H54 (cell line): ENCODE results near the gene KAT7.

Experiments
- DNase-seq: peaks from one replicate; pipeline ENCODE4 v3.0.0; 2011; ENCODE audit warnings: low spot score, mixed read lengths; ENCODE audit not compliant: insufficient read length
- FAIRE-seq: peaks from 3 replicates; lab custom pipeline; 2011; peaks lifted over from hg19 to GRCh38; lab: Jason Lieb, UNC
- POLR2A ChIP-seq: IDR thresholded peaks from 2 replicates; pipeline ENCODE4 v1.6.1; 2011; ENCODE audit warnings: low read depth, mild to moderate bottlenecking, low read length

The KAT7 gene

DNA sequence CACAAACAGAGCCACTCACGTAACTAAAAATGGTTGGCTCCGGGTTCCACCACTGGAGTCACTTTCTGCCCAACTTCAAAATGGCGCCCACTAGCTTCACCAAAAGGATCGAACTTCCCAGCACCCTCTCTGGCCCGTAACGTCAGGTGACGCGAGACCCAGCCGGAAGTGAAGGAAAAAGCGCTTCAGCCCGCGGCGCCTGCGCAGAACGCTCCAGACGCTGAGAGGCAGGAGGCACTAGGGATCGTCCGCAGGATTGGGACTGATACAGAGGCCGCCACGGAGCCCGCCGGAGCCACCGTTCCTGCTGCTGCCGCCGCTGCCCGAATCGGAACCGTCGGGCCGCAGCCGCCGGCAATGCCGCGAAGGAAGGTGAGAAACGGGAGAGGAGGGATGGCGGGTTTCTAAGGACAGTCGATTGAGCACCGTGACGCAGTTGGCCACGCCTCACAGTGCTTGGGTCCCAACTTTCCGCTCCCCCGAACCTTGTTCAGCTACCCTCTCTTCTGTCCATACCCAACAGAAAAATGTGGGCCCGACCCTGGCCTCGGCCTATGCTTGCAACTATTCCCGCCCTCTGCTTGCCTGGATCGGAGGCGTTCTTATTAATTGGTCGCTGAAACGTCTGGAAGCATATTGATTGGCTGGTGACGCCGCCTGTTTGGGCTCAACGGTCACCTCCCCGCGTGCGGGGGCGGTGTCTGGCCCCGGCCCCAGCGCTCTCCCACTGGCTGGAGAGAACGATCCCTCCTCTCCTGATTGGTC lies at the start of gene KAT7:
Gene KAT7, plus strand, starts transcription at position 204 of the 765 bp plus-strand sequence. Its CDS starts 154 bp downstream, at position 358.
- peak; percentile 65; the same call in 1 of the 2 replicates for TF ChIP-seq POLR2A
- peak; percentile 92 for FAIRE-seq
- DNase-seq: peak; percentile 98

GRCh38 chr17:49739641-49740271 lies 48.7 kb upstream of the KAT7 start:
- FAIRE-seq: no peak
- no peak for DNase-seq
- no peak for TF ChIP-seq POLR2A

DNA sequence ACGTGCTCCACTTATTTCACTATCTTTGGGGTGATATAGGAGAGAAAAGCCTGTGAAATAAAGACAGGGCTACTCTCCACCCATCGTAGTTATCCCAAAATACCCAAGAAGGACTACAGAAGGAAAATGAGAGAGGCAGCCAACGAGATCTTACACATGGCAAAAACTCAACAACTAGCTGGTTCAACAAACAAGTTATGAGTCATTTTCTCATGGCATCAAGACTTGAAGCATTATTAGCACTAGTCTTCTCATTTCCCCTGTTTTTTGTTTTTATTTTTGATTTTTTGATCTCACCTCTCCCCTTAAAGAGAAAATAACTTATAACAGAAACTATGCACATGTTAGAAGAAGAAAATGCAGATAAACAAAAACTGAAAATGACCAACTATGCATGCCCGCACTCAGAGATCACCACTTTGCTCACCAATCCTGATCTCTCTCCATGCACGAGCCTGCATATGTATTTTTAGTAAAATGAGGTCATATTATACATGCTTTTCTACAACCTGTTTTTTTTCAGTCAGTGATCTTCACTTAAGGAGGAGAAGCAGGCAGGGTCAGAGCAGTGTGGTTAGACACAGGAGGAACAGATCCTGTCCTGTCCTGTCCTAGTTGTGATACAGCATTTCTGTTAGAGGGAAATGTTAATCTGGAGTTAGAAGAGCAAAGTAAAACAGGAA lies 47.3 kb upstream of the KAT7 start:
- FAIRE-seq: no peak
- no peak for DNase-seq
- no peak for TF ChIP-seq POLR2A

DNA sequence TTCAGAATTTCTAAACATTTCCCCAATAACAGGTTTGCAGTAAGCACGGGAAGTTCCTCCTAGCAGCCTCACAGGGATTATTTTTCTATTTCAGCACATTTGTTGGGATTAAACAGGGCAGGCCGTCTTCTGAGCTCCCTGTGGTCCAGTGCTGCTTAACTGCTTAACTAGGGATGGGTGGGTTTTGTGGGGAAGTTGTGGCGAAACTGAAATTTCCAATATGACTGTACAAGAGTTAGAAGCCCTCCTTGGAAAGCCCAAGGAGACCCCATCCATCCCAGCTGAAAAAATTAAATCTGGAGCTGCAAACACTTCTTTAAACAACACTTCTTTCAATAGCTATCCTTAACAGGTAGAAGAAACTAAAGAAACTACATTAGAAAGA lies 46.8 kb upstream of the KAT7 start:
- FAIRE-seq: no peak
- TF ChIP-seq POLR2A: no peak

GRCh38 chr17:49742166-49742638 lies 46.3 kb upstream of the KAT7 start:
- TF ChIP-seq POLR2A: no peak
- FAIRE-seq (no peak), DNase-seq (no peak)

More for the DNA sequence above, 46.8 kb upstream of the KAT7 start:
- no peak for DNase-seq

GRCh38 chr17:49745175-49746139 lies 43.0 kb upstream of the KAT7 start:
- FAIRE-seq: no peak
- TF ChIP-seq POLR2A: no peak
- DNase-seq: no peak

DNA sequence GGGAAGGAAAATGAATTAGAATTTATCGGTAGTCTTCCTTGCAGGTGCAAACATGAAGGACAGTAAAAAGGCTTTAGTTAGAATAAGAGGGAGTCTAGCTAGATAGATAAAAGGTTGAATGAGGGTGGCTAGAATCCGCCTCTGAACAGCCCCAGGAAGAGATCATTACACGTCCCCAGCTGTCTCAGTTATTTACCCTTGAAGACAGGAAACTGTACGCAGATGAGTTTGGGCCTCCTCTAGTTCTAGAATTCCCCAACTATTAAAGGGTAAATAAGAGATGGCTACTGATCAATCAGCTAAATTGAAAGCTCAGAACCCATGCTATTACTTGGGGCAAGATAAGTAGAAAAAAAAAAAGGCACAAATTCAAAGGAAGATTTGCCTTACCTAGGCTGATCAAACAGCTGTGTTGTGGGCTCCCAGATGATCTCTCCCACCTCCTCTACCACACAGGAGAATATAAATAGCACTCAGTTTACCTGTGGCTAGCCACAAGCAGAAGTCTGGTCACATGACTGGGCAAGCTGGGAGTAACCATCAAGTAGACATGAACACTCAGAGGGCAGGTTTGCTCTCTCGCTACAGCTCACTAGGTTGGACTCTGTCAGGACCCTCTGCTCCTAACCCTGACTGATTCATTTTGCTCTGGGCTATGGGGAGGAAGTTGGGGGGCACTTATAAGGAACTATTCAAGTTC lies 41.5 kb upstream of the KAT7 start:
- no peak for DNase-seq
- no peak for TF ChIP-seq POLR2A
- FAIRE-seq: no peak

- no peak for TF ChIP-seq POLR2A
- FAIRE-seq: no peak
- no peak for DNase-seq
These were observed 40.8 kb upstream of the KAT7 start for GRCh38 chr17:49747632-49748031.

DNA sequence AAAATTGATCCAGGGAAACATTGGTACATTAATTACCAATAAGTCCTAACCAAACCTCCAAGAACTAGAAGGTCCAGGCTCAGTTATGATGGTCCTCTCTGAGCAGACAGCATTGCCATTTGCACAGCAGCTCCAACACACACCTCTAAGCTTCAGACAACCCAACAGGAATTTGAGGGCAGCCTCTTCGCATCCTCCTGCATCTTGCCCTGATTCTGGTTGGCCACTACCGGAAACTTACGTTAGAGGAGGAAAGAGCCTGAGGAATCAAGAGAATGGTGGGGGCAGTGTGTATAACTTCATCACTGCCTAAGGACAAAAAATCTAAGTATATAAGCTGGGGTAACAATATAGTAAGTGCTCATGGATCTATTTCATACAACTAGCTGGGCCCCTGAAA lies 40.3 kb upstream of the KAT7 start:
- DNase-seq: no peak
- TF ChIP-seq POLR2A: no peak
- no peak for FAIRE-seq

- DNase-seq (no peak), FAIRE-seq (no peak)
- TF ChIP-seq POLR2A: no peak
These were observed 39.7 kb upstream of the KAT7 start for GRCh38 chr17:49748791-49749190.

DNA sequence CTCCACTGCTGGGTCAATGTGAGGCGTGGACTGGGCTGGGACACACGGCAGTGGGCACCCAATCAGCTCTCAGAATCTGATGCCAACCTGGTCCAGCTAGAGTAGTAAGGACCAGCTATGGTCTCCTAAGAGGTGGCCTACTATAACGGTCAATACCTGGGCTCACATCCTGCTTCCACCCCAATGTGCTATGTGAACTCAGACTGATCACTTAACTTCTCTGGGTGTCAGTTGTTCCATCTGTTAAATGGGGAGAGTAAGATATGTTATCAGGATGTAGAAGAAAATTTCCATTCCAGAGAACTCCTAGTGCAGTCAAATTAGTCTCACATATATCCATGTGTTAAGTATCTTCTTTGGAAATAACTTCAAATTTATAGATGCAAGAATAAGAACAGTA lies 38.8 kb upstream of the KAT7 start:
- no peak for TF ChIP-seq POLR2A
- no peak for FAIRE-seq
- DNase-seq: no peak

DNA sequence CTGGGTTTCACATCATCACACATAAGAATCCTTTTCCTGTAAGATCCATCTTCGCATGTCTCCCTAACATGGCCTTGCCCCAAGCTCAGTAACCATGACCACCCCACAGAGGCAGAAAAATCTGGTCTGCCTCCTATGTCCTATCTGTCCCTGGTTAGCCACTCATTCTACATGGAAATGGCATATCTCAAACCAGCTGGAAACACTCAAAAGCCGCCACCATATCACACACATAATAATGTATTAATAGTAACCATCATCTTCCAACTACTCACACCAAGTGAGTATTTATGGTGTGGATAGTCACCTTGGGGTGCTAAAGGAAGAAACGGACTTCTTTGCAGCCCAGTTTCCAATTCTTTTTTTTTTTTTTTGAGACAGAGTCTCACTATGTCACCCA lies 36.0 kb upstream of the KAT7 start:
- TF ChIP-seq POLR2A: no peak
- DNase-seq (no peak), FAIRE-seq (no peak)

GRCh38 chr17:49753959-49754391 lies 34.5 kb upstream of the KAT7 start:
- FAIRE-seq (no peak), DNase-seq (no peak)
- no peak for TF ChIP-seq POLR2A
